GM19395 (cell line): ENCODE results near the gene PCGF2.

Experiments used
- ATAC-seq: cut with Tn5 transposase; IDR thresholded peaks from one replicate; pipeline ENCODE4 v1.9.1; 2021; ENCODE audit warnings: mild to moderate bottlenecking, moderate library complexity; ENCODE audit not compliant: unreplicated experiment

Gene PCGF2

DNA sequence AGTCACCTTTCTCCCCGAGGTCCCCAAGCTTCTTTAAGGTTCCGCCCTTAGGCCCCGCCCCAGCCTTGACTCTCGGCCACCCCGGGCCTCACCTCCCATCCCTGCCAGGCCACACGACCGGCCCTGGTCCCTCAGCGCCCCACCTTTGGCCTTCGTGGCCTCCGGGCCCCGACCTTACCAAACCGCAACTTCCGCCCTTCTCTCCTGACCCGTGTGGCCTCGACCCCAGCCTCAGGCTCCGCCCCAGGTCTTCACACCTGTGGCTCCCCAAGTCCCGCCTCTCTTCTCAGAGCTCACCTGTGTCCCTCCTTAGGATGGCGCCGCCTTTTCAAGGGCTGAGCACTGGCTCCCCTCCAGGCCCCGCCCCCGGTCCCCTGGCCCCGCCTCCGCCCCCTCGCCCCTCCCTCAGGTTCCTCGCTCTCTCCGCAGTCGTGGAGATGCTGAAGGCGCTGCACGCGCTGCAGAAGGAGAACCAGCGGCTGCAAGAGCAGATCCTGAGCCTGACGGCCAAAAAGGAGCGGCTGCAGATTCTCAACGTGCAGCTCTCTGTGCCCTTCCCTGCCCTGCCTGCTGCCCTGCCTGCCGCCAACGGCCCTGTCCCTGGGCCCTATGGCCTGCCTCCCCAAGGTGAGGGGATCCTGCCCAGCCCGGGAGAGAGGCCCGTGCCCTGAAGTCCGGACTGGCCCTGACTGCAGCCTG lies 28.0 kb downstream of the PCGF2 start:
- ATAC-seq = no peak

DNA sequence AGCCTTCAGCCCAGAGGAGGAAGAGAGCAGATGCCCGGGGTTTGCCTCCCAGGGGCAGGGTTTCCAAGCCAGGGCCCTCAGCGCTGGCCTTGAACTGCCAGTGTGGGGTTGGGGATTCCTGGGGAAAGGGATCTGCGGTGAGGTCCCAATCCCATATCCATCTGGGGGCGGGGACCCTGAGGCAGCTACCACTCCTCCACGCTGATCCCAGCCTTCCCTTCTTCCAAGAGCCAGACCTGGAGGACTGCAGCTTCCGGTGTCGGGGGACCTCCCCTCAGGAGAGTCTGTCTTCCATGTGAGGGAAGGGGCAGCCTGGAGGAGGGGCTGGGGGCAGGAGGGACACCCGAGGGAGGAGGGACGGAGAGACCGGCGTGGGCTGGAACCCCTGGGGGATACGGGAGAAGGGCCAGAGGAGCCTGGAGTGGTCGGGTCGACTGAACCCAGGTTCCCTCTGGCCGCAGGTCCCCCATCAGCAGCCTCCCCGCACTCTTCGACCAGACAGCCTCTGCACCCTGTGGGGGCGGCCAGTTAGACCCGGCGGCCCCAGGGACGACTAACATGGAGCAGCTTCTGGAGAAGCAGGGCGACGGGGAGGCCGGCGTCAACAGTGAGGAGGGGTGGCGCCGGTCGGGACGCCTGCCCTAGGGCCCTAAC lies 28.7 kb downstream of the PCGF2 start:
- no peak for ATAC-seq

DNA sequence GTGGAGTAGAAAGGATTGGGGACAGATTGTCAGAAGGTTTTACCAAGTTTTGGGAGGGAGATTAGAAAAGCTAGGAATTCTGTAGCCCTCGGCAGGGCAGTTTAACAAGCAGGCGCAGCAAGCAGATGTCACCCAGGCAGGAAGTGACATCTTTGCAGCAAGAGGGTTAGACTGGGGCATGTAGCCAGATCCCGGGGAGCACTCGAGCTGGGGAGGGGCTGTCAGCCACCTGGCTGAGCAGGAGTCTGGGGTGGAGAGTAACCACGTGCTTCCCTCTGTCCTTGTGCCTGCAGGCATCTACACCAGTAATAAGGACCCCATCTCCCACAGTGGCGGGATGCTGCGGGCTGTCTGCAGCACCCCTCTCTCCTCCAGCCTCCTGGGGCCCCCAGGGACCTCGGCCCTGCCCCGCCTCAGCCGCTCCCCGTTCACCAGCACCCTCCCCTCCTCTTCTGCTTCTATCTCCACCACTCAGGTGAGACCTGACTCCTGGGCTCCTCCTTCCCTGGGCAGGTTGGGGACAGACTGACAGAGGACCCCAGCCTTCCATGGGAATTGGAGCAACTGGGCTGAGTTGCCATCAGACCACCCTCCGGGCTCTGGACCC lies 30.9 kb downstream of the PCGF2 start:
- no peak for ATAC-seq

DNA sequence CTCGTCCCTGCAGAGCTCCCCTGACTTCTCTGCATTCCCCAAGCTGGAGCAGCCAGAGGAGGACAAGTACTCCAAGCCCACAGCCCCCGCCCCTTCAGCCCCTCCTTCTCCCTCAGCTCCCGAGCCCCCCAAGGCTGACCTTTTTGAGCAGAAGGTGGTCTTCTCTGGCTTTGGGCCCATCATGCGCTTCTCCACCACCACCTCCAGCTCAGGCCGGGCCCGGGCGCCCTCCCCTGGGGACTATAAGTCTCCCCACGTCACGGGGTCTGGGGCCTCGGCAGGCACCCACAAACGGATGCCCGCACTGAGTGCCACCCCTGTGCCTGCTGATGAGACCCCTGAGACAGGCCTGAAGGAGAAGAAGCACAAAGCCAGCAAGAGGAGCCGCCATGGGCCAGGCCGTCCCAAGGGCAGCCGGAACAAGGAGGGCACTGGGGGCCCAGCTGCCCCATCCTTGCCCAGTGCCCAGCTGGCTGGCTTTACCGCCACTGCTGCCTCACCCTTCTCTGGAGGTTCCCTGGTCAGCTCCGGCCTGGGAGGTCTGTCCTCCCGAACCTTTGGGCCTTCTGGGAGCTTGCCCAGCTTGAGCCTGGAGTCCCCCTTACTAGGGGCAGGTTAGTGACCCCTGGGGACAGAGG lies 31.6 kb downstream of the PCGF2 start:
- no peak for ATAC-seq

DNA sequence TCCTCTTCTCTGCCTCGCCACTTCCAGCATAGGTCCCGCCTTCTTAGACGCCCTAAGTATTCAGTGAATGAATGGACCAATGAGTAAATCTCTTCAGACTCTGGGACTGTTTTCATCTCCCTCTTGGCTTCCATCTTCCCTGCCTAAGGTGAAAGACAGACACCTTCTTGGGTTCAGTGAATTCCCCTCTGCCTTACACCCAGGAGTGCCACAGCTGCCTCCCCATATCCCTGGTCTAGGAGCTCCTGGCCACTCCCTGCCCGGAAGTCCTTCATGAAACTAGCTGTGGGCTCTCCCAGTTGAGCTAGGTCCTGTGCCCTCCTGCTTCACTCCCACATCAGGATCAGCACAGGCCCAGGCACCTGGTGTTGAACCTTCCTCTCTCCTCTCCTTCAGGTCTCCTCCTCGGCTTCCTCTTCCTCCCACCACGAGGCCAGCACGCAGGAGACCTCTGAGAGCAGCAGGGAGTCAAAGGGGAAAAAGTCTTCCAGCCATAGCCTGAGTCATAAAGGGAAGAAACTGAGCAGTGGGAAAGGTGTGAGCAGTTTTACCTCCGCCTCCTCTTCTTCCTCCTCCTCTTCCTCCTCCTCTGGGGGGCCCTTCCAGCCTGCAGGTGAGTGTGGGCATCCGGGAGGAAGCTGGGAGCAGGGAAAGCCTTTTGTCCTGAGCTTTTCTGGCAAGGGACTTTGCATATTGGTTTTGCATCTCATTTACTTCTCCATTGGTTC lies 32.8 kb downstream of the PCGF2 start:
- ATAC-seq = no peak

DNA sequence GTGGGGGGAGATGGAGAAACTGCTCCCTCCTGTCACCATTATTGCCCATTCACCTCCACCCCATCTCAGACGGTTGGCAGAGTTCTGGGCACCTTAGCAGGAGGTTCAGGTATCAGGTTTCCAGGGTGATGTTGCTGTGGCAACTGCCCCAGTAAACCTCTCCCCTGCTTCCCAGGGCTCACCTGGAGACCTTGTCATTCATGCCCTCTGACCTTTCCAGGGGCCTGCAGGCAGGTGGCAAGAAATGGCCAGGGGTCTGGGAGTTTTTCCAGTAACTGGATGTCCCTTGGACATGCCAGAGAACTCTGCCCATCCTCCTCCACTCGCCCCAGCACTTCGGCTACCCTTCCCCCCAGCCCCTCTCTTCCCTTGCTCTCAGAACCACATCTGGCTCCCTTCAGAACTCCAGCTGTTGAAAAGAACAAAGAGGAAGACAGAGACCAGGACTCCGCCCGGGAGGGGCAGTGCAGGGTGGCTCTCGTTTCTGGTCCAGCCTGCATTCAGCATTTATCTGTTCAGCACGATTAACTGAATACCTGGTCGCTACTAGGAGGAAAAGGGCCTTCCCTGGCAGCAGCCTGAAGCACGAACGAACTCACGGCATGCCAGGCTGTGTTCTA lies 34.6 kb downstream of the PCGF2 start:
- ATAC-seq = no peak

DNA sequence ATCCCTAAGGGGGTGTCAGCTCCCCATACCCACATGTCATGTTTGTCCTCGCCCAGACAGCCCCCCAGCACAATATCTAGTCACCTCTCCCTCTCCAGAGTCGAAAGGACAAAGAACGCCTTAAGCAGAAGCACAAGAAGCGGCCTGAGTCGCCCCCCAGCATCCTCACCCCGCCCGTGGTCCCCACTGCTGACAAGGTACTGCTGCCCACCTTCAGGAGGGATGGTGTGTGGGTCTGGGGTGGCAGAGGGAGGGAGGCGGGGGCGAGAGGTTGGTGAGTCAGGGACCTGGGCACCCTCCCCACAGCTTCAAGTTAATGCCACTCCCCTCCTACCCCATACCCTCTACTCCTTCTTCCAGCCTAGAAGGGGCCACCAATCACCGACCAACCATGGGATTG lies 35.5 kb downstream of the PCGF2 start:
- no peak for ATAC-seq

DNA sequence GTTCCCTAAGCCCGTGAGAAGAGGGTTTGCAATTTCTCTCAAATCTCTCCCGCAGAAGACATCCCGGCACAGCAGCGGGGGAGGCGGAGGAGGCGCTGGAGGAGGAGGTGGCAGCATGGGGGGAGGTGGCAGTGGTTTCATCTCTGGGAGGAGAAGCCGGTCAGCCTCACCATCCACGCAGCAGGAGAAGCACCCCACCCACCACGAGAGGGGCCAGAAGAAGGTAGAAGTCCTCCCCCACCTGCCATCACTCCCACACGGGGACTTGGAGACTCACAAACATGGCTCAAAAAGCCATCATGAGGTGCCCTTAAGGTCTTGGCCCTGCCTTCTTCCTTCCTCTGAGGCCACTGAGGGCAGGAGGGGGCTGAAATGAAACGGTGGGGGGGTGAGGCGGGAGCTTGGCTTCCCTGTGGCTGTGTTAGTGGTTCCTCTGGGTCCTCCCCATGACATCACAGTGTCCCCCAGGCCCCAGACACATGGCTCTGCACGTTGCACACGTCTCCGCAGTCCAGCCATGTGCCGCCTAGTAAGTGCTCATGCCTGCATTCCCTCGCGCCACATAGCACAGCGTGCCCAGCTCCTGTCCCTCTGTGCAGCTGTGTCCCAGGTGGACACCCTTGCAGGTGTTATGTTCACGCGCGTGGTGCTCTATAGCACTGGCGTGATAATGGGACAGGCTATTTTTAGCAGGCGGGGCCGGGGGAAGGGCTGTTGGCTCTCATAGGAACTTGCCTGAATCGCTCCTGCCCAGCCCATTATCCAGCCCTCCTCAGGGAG lies 36.2 kb downstream of the PCGF2 start:
- ATAC-seq = no peak

DNA sequence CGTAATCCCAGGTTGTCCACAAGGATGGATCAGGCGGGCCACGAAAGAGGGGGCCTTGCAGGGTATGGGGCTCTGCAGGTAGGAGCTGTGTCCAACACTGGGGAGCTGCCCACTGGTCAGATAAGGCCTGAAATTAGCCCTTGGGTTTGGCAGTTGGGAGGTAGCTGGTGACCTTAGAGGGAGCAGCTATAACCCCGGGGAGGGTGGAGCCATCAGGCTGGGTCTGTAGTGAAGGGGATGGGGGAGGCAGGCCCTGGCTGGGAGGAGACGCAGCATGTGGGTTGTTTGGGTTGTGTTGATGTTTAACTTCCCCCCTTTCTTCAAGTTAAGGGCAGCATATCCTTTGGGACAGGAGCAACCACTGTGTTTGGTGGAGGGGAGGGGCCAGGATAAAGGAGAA lies 37.2 kb downstream of the PCGF2 start:
- no peak for ATAC-seq

DNA sequence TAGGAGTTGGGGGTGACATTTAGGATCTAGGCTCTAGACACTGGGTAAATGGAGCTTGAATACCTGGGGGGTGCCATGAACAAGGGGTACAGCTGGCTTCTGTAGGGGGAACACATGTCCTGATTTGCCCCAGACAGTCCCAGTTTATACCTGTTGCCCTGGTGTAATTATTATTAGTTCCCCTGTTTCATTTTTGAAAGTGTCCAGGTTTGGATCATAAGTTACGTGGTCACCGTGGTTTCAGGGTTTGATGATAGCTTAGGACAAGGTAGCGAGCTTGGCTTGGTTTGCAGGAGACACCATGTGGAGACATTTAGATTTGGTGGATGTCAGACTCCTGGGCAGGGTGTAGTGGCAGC lies 37.6 kb downstream of the PCGF2 start:
- ATAC-seq = no peak

DNA sequence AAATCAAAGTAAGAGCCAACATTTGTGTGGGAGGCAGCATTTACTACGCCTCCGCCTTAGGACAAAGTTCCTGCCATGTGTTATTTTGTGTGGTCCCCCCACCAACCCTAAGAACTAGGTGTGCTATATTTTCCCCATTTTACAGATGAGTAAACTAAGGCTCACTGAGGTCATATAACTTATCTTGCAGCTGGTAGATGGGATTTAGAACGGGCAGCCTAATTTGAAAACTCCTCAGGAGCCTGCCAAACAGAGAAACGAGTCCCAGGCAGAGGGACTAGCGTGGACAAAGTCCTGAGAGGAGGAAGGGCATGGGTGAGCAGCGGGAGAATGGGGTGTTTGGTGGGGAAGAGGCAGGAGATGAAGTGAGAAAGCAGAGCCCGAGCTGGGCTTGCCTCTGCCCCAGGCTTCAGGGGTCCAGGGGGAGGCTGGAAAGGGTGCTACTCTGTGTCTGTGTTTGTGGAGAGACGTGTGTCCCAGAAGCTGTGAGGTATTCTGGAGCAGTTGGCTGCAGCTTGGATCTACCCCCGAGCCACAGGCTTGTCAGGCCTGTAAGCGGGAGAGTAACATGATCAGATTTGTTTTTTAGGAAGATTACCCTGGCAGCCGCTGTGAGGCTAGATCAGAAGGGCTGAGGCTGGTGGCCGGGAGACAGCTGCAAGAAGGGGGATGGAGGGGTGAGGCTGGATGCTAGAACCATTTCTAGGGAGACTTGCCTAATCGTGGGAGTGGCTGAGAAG lies 38.1 kb downstream of the PCGF2 start:
- ATAC-seq = no peak

DNA sequence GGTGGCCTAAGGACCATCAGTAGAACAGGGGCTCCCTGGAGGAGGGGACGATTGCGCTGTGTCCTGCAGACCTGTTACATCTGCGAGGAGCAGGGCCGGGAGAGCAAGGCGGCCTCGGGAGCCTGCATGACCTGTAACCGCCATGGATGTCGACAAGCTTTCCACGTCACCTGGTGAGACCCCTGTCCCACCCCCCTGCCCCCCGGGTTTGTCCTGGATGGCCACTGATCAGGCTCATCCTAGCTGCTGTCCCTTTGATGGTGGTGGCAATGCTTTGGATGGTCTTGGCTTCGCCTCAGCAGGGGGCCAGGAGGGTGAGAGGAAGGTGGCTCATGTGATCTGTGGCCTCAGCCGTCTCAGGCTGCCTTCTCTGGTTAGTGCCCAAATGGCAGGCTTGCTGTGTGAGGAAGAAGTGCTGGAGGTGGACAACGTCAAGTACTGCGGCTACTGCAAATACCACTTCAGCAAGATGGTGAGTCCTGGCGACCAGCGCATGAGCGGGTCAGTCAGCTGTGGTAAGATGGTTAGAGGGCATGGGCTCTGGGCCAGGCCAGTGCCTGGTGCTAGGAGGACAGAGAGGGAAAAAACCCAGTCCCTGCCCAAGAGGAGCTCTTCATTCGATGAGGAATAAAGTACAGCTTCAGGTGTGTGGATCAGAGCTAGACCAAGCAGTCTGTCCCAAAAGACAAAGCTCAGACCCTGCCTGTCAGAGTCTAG lies 38.9 kb downstream of the PCGF2 start:
- ATAC-seq = no peak

DNA sequence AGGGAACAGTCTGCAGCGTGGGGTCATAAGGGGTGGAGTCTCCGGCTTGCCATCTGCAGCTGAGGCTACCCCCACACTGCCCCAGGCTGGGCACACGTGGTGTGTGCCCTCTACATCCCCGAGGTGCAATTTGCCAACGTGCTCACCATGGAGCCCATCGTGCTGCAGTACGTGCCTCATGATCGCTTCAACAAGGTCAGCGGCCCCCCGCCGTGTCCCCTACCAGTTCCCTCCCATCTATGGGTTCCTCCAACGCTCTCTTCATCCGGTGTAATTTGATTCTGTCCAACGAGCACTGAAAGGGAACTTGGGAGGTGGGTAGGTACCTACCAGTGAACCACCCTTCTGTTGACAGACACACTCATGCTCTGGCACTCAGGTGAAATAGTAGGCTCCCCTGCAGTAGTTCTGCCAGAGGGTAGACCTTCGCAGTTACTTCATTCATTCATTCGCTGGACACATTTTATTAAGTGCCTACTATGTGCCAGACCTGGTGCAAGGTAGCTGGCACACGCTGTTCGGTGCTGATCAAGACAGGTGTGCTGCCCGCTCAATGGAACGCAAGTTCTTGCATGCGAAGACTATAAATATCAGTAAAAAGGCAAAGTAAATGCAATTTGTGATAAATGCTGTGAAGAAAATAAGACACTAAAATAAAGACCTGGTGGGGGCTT lies 40.3 kb downstream of the PCGF2 start:
- ATAC-seq = no peak

DNA sequence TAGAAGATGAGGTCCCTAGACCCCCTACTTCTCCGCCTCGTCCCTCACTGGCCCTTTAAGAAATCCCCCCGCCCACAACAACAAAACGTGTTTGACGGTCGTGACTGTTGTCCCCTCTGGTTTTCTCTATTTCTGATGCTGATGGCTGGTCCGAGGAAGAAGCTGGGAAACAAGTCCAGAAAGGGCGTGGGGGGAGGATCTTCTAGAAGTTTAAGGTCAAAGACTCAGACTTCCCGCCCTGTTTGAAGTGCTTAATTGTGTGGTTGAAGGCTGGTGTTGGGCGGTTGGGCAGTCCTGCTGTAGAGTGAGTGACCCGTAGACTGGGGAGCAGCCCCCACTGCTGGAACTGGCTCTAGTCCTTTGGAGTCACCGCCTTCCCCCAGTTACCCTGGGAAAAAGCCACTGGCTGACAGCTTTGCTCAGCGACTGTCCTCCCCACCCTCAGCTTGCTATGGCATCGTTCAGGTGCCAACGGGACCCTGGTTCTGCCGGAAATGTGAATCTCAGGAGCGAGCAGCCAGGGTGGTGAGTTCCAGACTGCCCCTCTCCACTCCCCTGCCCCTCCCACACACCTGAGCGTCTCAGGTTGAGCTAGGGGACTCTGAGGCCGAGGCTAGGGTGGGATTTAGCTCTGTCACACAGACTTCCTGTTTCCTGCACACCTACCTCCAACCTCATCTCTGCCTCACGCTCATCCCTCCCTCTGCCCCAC lies 41.5 kb downstream of the PCGF2 start:
- no peak for ATAC-seq

DNA sequence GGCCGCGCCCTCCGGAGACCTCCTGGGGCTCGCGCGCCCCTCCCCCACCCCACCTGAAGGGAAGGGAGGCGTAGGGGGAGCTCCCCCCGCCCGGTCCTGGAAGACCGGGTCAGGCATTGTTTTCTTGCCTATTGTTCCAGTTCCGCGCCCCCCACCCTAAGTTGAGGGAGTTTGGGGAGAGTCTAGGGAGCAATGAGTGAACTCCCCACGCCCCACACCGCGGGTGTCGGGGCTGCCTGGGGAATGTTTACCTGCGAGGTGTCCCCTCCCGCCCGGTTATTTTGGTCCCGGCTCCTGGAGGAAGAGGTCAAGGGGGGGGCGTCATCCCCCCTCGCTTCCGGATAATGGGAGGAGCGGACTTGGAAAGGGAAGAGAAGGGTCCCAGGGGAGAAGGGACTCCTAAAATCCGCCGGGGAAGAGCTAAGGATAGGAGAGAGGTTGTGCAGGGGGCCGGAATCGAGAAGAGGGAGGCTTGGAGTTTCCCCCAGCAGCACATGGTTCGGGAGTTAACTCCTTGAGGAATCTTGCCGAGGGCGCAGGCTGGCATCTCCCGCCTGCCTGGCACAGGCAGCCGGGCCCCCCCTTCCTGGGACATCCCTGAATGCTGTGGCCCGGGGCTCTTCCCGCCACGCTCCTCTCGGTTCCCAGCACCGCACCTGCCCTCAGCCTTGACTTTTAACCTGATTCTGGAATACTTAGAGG lies 42.2 kb downstream of the PCGF2 start:
- ATAC-seq = no peak

DNA sequence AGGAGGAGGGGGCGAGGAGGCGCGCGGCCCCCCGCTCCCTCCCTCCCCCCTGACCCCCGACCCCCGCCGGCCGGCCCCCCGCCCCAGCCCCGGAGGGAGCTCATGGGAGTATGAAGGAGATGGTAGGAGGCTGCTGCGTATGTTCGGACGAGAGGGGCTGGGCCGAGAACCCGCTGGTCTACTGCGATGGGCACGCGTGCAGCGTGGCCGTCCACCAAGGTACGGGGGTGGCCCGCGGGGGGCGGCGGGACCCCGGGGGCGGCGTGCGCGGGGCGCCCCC lies 42.7 kb downstream of the PCGF2 start:
- ATAC-seq = no peak
